IMR-90 (cell line): ENCODE data around the gene ARHGAP5.

Experiments
- BHLHE40 ChIP-seq: fragments of 150-350 bp; IDR thresholded peaks from 2 replicates; pipeline ENCODE4 v1.6.1; 2016; ENCODE audit warnings: mild to moderate bottlenecking, low read depth, low read length
- POLR2A ChIP-seq: IDR thresholded peaks from 2 replicates; pipeline ENCODE4 v1.6.1; 2012; ENCODE audit warnings: mild to moderate bottlenecking, low read depth, low read length

GRCh38 chr14:32078858-32079216 lies 1.7 kb downstream of the ARHGAP5 start:
- no peak for TF ChIP-seq BHLHE40
- no peak for TF ChIP-seq POLR2A
